GM18507 (cell line): ENCODE data around the gene TGFBR3.

Experiments used
- DNase-seq: peaks from one replicate; pipeline ENCODE4 v3.0.0; 2011; ENCODE audit warnings: low read depth; ENCODE audit not compliant: insufficient read length; ENCODE audit errors: extremely low spot score
- FAIRE-seq: peaks from 2 replicates; lab custom pipeline; 2011; peaks lifted over from hg19 to GRCh38; lab: Jason Lieb, UNC

Gene TGFBR3

GRCh38 chr1:91885213-91885715 is 687 bp downstream of the TGFBR3 start:
- FAIRE-seq, result no peak
- no peak for DNase-seq

- DNase-seq (no peak), FAIRE-seq (no peak)
Measured at GRCh38 chr1:91884459-91885212, 1.3 kb downstream of the TGFBR3 start.

- peak; percentile 38 for FAIRE-seq
- DNase-seq, result no peak
Measured at GRCh38 chr1:91883470-91883869, 2.5 kb downstream of the TGFBR3 start.

GRCh38 chr1:91881280-91881679 is 4.7 kb downstream of the TGFBR3 start:
- no peak for FAIRE-seq
- DNase-seq, result no peak

- DNase-seq, result no peak
- FAIRE-seq, result no peak
Measured at GRCh38 chr1:91879733-91880132, 6.2 kb downstream of the TGFBR3 start.

GRCh38 chr1:91877574-91878208 is 8.3 kb downstream of the TGFBR3 start:
- no peak for DNase-seq
- no peak for FAIRE-seq

GRCh38 chr1:91876781-91877573 is 9.0 kb downstream of the TGFBR3 start:
- no peak for DNase-seq
- no peak for FAIRE-seq

GRCh38 chr1:91876040-91876470 is 9.9 kb downstream of the TGFBR3 start:
- FAIRE-seq (peak; percentile 90), DNase-seq (peak; percentile 35)

- DNase-seq, result no peak
- FAIRE-seq, result no peak
Measured at GRCh38 chr1:91874167-91874566, 11.8 kb downstream of the TGFBR3 start.

- FAIRE-seq (no peak), DNase-seq (no peak)
Measured at GRCh38 chr1:91872559-91873081, 13.3 kb downstream of the TGFBR3 start.

GRCh38 chr1:91872000-91872399 is 14.0 kb downstream of the TGFBR3 start:
- no peak for FAIRE-seq
- DNase-seq, result no peak

- FAIRE-seq, result no peak
- no peak for DNase-seq
Measured at GRCh38 chr1:91870322-91870721, 15.6 kb downstream of the TGFBR3 start.

GRCh38 chr1:91866425-91866824 is 19.5 kb downstream of the TGFBR3 start:
- FAIRE-seq, result no peak

GRCh38 chr1:91864017-91864700 is 21.8 kb downstream of the TGFBR3 start:
- DNase-seq, result no peak

More at GRCh38 chr1:91866425-91866824, 19.5 kb downstream of the TGFBR3 start:
- DNase-seq, result no peak

GRCh38 chr1:91863498-91863897 is 22.5 kb downstream of the TGFBR3 start:
- DNase-seq (no peak), FAIRE-seq (no peak)

More at GRCh38 chr1:91864017-91864700, 21.8 kb downstream of the TGFBR3 start:
- no peak for FAIRE-seq

GRCh38 chr1:91862120-91862519 is 23.8 kb downstream of the TGFBR3 start:
- DNase-seq, result no peak
- FAIRE-seq, result no peak

GRCh38 chr1:91857557-91858239 is 28.3 kb downstream of the TGFBR3 start:
- FAIRE-seq, result no peak

GRCh38 chr1:91856996-91857395 is 29.0 kb downstream of the TGFBR3 start:
- no peak for FAIRE-seq
- DNase-seq, result no peak

More at GRCh38 chr1:91857557-91858239, 28.3 kb downstream of the TGFBR3 start:
- no peak for DNase-seq
